HUDEP-2 (cell line): ENCODE results near the gene GMEB2.
"Not testable (repeated sequence)": the region's sequence is repeated elsewhere in the genome, so short reads cannot be mapped to it uniquely, and the experiment has no call there.

ENCODE experiments used
- DNase-seq, 76 experiments: peaks; one replicate each; lab custom pipeline; 2025; ENCODE audit not compliant: unreplicated experiment in 76 of 76; lab: John Stamatoyannopoulos, UW

GMEB2 gene

DNA sequence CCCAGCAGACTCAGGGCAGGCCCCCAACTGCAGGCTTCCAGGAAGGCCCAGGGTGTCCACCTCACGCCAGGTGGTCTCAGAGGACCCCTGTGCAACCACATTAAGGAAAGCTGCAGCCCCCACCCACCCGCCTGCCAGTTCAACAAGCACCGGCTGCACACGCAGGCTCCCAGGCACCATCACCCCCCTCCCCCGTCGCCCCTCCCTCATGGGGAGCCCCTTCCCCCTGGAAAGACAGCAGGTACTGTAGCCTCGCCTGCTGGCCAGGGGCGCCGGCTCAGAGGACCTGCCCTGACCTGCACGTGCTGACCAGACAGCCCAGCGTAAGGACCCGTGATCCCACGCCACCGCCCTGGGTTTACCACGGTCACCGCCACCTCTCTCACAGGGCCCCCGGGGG lies 13.8 kb upstream of the GMEB2 start:
- not testable (repeated sequence) for DNase-seq

DNA sequence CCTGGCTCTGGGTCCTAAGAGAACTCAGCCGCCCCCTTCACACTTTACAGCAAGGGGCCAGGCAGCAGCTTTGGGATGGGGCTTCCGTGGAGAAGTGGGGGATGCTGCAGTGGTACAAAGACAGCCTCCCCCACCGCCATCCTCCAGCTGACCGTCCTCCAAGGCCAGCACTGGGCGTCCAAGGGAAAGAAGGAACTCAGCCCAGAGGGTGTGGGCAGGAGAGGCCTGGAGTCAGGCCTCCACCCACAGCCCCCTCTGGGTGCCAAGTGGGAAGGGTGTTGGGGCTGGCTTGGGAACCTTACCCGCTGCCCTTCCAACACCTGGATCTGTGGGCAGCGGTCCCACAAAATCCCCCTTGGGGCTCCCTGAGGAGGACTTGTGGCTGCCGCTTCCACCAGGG lies 13.2 kb upstream of the GMEB2 start:
- DNase-seq, result no peak

DNA sequence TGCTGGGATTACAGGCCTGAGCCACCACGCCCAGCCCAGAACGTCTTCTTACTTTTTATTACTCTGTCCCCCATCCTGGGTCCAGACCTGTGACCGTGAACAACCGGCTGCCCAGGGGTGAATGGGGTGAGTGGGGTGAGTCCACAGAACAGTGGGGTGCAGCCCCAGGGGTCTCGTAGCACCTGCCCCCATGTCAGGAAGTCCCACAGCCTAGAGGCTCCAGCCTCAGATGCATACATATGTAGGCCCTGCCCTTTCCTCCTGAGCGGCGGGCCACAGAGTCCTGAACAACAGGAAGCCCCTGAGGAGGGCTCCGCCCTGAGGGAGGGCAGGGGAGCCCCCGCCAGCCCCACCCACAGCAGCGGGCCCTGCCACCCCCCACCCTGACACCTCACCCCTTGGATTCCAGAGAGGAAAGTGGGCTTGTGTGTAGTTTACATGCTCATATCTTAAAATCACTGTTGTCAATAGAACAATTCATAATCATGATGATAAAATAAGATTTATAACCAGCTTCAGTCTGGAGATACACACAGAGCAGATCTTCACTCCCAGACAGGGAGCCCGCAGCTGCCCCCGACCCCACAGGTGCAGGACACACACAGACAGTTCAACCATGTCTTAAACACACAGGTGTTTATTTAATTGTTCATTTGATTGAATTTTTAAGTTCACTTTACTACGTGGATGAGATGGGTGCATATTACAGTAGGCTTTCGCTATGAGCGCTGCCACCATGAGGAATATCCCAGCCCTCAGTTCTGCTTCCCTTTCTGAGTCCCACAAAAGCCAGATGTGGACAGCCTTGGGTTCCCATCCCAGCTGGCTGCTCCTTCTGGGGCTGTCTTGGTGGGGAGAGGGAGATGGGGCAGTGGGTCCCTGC lies 12.4 kb upstream of the GMEB2 start:
- no peak for DNase-seq

- DNase-seq, result no peak
These were observed 10.1 kb upstream of the GMEB2 start for GRCh38 chr20:63636752-63637628.

GRCh38 chr20:63635431-63636141 lies 8.7 kb upstream of the GMEB2 start:
- DNase-seq, result no peak

DNA sequence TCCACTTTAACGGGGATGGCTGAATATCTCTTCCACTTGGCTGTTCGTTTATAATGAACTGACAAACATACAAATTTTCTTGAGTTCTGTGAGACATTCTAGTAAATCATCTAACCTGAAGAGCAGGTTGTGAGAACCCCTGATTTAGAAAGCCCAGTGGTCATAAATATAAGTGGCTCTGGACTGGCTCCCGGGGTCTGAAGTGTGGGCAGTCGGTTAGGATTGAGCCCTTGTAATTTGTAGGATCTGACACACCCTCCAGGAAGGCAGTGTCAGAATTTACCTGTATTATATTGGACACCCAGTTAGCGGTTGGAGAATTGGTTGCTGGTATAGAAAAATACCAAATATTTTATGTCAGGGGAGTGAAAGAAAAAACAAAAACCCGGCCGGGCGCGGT lies 6.8 kb upstream of the GMEB2 start:
- no peak for DNase-seq

DNA sequence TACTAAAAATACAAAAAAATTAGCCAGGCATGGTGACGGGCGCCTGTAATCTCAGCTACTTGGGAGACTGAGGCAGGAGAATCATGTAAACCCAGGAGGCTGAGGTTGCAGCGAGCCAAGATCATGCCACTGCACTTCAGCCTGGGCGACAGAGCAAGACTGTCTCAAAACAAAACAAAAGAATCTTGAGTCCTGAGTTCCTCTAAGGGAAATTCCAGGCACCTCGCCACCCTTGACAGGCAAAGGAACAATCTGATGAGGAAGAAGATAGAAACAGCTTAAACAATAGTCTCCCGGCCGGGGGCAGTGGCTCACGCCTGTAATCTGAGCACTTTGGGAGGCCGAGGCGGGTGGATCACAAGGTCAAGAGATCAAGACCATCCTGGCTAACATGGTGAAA lies 4.5 kb upstream of the GMEB2 start:
- not testable (repeated sequence) for DNase-seq

GRCh38 chr20:63630956-63631355 lies 4.1 kb upstream of the GMEB2 start:
- not testable (repeated sequence) for DNase-seq

- DNase-seq, result peak in 73 of 76 experiments; percentile 32 to 85 (median 68)
These were observed 1.5 kb upstream of the GMEB2 start for GRCh38 chr20:63628246-63628975.

DNA sequence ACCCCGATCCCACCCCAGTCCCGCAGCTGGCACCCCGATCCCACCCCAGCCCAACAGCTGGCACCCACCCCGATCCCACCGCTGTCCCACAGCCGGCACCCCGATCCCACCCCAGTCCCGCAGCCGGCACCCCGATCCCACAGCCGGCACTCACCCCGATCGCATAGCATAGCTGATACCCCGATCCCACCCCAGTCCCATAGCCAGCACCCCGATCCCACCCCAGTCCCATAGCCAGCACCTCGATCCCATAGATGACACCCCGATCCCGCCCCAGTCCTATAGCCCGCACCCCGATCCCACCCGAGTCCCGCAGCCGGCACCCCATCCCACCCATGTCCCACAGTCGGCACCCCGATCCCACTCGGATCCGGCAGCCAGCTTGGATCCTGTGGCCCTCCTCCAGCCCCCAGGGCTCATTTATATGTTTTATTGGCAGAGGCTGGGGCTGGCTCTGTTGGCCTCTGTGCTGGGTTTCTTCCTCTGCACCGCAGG lies 897 bp upstream of the GMEB2 start:
- DNase-seq, result peak in 1 of 76 experiments; percentile 41

DNA sequence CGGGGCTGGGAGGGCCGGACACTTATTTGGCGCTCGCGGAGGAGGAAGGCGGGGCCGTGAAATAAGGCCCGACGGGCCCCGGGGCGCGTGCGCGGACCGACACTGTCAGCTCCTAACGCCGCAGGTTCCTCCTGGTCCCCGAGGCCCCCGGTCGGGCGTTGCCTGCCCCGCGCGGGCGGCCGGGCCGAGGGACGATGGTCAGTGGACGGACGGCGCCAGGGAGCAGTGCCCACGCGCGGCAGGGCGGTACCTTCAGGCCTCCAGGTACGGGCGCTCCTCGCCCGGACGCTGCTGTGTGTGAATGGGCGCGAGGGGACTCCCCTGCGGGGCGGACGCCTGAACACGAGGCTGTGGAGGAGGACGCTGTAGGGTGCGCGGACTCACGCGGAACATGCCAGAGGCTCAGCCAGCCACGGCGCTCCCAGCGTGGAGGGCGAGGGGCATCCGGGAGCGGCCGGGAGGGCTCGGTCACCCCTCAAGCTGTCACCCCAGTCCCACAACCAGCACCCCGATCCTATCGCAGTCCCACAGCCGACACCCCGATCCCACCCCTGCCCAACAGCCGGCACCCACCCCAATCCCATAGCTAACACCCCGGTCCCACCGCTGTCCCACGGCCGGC lies 339 bp upstream of the GMEB2 start:
- peak in 75 of 76 experiments; percentile 19 to 93 (median 86) for DNase-seq

DNA sequence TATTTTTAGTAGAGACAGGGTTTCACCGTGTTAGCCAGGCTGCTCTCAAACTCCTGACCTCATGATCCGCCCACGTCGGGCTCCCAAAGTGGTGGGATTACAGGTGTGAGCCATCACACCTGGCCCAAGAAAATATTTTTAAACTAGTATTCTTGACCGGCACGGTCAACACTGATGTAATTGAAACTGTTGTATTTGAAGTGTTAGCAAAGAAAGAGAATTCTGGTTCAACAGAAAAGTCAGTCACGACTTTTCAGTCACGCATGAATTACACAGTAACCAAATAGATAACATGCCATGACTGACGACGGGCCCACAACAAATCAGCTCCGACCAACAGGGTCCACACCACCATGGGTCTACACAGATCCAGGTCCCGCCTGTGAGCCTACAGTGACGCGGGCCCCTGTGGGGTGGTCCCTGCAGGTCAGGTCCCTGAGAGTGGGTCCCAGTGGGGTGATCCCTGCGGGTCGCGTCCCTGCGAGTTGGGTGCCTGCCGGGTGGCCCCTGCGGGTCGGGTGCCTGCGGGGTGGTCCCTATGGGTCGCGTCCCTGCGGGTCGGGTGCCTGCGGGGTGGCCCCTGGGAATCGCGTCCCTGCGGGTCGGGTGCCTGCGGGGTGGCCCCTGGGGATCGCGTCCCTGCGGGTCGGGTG lies 1.0 kb downstream of the GMEB2 start:
- DNase-seq, result peak in 19 of 76 experiments; percentile 1 to 37 (median 20)

DNA sequence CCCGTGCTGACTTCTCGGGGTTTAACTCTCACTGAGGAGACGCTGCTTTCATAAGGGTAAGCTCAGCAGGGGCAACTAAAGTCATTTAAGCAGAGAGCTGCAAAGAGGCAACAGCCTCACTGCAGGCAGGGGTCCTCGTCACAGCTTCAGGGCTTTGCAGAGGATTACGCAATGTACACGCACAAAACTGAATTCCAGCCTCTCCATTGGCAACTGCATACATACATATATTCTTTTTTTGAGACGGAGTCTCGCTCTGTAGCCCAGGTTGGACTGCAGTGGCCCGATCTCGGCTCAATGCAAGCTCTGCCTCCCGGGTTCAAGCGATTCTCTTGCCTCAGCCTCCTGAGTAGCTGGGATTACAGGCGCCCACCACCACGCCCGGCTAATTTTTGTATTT lies 2.4 kb downstream of the GMEB2 start:
- no peak for DNase-seq

DNA sequence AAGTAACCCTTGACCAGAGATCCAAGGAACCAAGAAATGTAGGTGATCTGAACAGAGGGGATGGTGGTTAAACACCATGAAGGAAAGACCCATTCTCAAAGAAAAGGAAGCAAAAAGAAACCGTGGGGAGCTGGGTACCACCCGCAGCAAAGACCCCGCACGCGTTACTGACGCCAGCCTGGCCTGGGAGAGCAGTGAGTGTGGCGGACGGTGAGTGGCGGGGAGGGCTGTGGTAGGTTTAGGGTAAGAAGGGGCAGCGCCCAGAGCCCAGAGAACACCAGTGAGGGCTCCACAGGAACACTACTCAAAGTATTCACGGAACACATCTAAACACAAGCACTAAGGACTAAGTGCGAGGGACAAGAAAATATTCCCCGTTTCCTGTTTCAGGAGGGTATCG lies 4.2 kb downstream of the GMEB2 start:
- DNase-seq, result no peak

DNA sequence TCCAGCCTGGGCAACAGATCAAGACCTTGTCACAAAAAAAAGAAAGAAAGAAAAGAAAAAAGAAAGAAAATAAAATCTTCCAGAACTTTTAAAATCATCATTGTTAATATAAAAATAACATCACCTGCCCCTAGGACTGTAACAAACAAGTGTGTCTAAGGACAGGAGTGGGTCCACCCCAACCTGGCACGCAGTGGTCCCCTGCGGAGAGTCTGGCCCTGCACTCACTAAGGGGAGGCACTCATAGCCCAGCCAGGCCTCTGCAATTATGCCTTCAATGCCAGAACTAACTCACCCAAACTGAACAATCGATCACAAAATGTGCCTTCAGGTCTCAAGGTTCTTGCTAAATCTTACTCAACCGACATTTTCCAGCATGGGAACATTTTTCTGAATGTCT lies 4.8 kb downstream of the GMEB2 start:
- DNase-seq, result no peak

DNA sequence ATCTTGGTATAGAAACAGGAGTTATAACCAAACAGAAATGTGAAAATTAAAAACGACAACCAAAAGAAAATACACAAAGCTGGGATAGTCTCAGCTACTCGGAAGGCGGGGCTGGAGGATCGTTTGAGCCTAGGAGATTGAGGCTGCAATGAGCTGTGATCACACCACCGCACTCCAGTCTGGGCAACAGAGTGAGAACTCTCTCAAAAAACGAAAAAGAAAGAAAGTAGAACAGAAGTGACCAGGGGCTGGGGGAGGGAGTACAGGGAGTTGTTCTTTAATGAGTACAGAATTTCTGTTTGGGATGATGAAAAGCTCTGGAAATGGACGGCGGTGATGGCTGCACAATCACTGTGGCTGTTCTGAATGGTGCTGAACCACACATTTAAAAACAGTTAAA lies 5.9 kb downstream of the GMEB2 start:
- DNase-seq, result no peak

DNA sequence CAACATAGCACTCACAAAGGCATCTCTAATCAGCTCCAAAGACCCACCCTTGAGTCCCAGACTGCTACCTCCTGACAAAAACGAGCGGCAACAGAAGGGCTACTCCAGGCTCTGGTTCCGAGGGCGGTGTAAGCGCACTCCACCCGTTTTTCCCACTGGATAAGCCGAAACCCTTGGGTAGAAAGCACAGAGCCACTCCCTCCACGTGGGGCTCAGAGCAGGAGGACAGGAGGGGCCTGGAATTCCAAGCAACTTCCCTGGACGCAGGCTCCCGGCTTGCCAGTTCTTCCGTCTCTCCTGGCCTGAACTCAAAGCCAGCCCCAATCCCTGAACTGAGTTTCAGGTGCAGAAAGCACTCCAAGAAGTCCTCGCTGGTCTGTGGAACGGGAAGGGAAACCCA lies 7.4 kb downstream of the GMEB2 start:
- no peak for DNase-seq

GRCh38 chr20:63619086-63619485 lies 7.8 kb downstream of the GMEB2 start:
- DNase-seq, result no peak

DNA sequence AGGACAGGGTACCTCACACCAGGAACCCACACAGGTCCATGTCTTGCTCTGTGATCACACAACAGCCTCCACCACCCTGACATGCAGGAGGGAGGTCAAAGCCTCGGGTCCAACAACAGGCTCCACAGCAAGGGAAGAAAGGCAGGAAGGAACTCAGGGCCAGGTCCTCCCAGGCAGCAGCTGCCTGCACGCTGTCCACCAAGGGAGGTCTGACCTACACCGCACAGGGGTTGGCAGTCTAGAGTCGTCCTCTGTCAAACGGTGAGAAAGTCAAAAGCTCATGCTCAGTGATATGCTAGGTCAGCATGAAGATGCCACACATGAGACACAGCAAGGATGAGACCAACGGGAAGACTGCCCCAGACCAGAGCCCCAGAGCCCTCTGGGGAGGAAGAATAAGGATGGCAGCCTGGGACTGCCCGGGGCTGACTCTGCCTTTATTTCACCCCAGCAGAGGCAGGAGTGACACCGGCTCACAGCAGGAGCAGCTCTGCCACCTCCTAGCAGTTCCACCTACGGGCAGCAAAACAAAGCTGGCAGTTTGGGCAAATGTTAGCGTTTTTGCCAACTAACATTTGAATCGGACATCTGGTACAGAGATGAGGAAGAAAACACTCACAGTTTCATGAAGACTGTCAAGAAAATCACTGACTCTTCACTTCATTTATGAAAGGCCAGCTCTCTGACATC lies 8.5 kb downstream of the GMEB2 start:
- DNase-seq, result no peak
